Measurements from ENCODE around the gene RFNG. TPM values are rescaled to one million over a fixed set of nuclear protein-coding genes. Genes with fewer than 3 reads are reported as not detected.

Gene RFNG
- total and polyA plus RNA-seq, 2 of the 13 experiments (the other 11 are each of a cell fraction or from before 2014, with no cell fraction given) = 61.4 to 64.0 TPM

DNA sequence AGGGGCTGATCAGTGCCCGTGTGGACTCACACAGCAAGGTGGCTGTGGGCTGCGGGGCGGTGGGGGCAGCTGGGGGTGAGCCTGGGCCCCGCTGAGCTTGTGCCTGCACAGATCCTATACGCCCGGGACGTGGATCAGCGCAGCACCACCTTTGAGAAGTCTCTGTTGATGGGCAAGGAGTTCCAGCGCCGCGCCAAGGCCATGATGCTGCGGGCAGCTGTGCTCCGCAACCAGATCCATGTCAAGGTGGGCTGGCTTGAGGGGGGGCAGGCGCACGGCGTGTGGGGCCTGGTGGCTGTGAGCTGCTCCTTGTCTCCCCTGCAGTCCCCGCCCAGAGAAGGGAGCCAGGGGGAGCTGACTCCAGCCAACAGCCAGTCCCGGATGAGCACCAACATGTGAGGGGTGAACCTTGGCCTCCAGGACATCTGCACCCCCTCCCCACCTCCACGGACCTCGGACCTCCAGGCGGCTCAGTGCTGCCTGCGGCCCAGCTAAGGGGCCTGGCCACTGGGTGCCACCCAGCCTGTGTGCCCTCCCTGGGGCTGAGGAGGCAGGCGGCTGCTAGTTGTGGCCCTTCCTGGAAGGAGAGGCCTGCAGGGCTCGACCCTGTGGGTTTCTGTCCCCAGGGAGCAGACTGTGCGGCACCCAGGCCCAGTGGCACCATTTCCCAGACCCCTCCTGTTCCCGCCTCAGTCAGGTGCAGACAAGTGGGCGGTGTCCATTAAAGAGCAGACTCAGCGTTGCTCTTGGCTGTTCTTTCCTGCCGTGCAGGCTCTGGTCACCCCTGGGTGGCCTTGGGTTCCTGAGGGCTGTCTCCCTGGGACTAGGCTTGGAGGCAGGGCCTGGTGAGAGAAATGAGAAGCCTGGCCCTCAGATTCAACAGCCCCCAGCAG, 5.4 kb upstream of the RFNG start (continued):
- TF ChIP-seq, protein P1, sequence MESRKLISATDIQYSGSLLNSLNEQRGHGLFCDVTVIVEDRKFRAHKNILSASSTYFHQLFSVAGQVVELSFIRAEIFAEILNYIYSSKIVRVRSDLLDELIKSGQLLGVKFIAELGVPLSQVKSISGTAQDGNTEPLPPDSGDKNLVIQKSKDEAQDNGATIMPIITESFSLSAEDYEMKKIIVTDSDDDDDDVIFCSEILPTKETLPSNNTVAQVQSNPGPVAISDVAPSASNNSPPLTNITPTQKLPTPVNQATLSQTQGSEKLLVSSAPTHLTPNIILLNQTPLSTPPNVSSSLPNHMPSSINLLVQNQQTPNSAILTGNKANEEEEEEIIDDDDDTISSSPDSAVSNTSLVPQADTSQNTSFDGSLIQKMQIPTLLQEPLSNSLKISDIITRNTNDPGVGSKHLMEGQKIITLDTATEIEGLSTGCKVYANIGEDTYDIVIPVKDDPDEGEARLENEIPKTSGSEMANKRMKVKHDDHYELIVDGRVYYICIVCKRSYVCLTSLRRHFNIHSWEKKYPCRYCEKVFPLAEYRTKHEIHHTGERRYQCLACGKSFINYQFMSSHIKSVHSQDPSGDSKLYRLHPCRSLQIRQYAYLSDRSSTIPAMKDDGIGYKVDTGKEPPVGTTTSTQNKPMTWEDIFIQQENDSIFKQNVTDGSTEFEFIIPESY (CRISPR knock-in tag; IDR thresholded peaks at IDR 0.05) = peak; percentile 65; the same call in 1 of the 2 replicates
- TF ChIP-seq, protein P2, sequence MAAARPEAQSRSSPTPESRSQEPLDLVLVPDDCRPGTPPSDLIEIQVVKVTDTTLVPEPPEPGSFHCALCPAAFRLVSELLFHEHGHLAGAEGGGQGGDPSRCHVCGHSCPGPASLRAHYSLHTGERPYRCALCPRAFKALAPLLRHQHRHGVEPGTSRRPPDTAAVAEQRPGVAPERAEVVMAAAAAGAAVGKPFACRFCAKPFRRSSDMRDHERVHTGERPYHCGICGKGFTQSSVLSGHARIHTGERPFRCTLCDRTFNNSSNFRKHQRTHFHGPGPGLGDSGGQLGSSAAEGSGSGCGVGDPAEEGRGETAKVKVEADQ (CRISPR knock-in tag; IDR thresholded peaks at IDR 0.05; ENCODE audit: borderline replicate concordance) = peak; percentile 88; the same call in 1 of the 2 replicates
- TF ChIP-seq REXO4 (CRISPR knock-in tag; IDR thresholded peaks at IDR 0.05; ENCODE audit: borderline replicate concordance) (no peak), ZNF44 (CRISPR knock-in tag; IDR thresholded peaks at IDR 0.05) (no peak), ZNF788 (CRISPR knock-in tag; IDR thresholded peaks at IDR 0.05; ENCODE audit: borderline replicate concordance) (peak; percentile 89; the same call in 1 of the 2 replicates), KDM5A (IDR thresholded peaks at IDR 0.05; ENCODE audit: borderline replicate concordance, low read length) (no peak; the same call in 1 of the 2 replicates), ZNF138 (CRISPR knock-in tag; IDR thresholded peaks at IDR 0.05; ENCODE audit: low read depth) (no peak), BORCS8-MEF2B (CRISPR knock-in tag; IDR thresholded peaks at IDR 0.05) (peak; percentile 62), TGIF2 (CRISPR knock-in tag; IDR thresholded peaks at IDR 0.05) (peak; percentile 64; the same call in 1 of the 2 replicates), ZNF33B (CRISPR knock-in tag; IDR thresholded peaks at IDR 0.05) (no peak), ZNF549 (CRISPR knock-in tag; IDR thresholded peaks at IDR 0.05) (no peak), BCL6 (CRISPR knock-in tag; IDR thresholded peaks at IDR 0.05) (no peak), WIZ (CRISPR knock-in tag; IDR thresholded peaks at IDR 0.05) (no peak), DPF2 (CRISPR knock-in tag; IDR thresholded peaks at IDR 0.05; ENCODE audit: borderline replicate concordance, low read depth) (0 out of 2 replicates have a peak, but pooled peaks have one; percentile 40), FOSL2 (CRISPR knock-in tag; IDR thresholded peaks at IDR 0.05) (no peak), GABPB1 (CRISPR knock-in tag; IDR thresholded peaks at IDR 0.05) (peak; percentile 71), PHF20 (CRISPR knock-in tag; IDR thresholded peaks at IDR 0.05) (no peak), DNMT3B (CRISPR knock-in tag; conservative IDR thresholded peaks at IDR 0.05) (no peak), ZMYM4 (CRISPR knock-in tag; IDR thresholded peaks at IDR 0.05) (0 out of 2 replicates have a peak, but pooled peaks have one; percentile 49), PAF1 (CRISPR knock-in tag; IDR thresholded peaks at IDR 0.05) (no peak), ZNF124 (CRISPR knock-in tag; IDR thresholded peaks at IDR 0.05) (0 out of 2 replicates have a peak, but pooled peaks have one; percentile 44), NKX3-1 (CRISPR knock-in tag; IDR thresholded peaks at IDR 0.05) (no peak), TBX3 (IDR thresholded peaks at IDR 0.05; ENCODE audit: borderline replicate concordance) (no peak), ZNF235 (CRISPR knock-in tag; IDR thresholded peaks at IDR 0.05; ENCODE audit: borderline replicate concordance) (0 out of 2 replicates have a peak, but pooled peaks have one; percentile 41), MXD4 (CRISPR knock-in tag; IDR thresholded peaks at IDR 0.05) (0 out of 2 replicates have a peak, but pooled peaks have one; percentile 52), NR2F2 (IDR thresholded peaks at IDR 0.05; ENCODE audit: borderline replicate concordance, low read depth) (peak; percentile 26; the same call in 1 of the 2 replicates), SAFB2 (CRISPR knock-in tag; IDR thresholded peaks at IDR 0.05; ENCODE audit: borderline replicate concordance, low read depth) (no peak; the same call in 1 of the 2 replicates)
- TF ChIP-seq, protein P3, sequence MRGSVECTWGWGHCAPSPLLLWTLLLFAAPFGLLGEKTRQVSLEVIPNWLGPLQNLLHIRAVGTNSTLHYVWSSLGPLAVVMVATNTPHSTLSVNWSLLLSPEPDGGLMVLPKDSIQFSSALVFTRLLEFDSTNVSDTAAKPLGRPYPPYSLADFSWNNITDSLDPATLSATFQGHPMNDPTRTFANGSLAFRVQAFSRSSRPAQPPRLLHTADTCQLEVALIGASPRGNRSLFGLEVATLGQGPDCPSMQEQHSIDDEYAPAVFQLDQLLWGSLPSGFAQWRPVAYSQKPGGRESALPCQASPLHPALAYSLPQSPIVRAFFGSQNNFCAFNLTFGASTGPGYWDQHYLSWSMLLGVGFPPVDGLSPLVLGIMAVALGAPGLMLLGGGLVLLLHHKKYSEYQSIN (CRISPR knock-in tag; IDR thresholded peaks at IDR 0.05; ENCODE audit: borderline replicate concordance) = no peak
